ENCODE measurements around the gene KIF21B.
"Not testable (repeated sequence)": the region's sequence is repeated elsewhere in the genome, so short reads cannot be mapped to it uniquely, and the experiment has no call there.

The KIF21B gene

DNA sequence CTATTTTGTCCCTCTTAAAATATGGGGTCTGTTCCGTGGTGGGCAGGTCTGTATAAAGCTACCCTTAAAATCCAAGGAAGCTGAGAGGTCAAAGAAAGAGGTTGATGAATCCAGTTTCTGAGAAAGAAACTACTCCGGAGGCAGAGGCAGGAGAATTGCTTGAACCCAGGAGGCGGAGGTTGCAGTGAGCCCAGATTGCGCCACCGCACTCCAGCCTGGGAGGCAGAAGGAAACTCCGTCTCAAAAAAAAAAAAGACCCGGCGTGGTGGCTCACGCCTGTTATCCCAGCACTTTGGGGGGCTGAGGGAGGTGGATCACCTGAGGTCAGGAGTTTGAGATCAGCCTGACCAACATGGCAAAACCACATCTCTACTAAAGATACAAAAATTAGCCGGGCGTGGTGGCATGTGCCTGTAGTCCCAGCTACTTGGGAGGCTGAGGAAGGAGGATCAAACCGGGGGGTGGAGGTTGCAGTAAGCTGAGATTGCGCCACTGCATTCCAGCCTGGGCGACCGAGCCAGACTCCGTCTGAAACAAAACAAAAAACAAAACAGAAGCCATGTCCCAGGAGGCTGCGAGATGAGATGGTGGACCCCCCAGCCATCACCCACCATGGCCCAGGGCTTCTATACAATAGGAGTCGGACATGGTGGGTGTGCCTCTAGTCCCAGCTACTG lies 88.1 kb downstream of the KIF21B start:
- not testable (repeated sequence) for DNase-seq (ENCODE audit: low spot score)

DNA sequence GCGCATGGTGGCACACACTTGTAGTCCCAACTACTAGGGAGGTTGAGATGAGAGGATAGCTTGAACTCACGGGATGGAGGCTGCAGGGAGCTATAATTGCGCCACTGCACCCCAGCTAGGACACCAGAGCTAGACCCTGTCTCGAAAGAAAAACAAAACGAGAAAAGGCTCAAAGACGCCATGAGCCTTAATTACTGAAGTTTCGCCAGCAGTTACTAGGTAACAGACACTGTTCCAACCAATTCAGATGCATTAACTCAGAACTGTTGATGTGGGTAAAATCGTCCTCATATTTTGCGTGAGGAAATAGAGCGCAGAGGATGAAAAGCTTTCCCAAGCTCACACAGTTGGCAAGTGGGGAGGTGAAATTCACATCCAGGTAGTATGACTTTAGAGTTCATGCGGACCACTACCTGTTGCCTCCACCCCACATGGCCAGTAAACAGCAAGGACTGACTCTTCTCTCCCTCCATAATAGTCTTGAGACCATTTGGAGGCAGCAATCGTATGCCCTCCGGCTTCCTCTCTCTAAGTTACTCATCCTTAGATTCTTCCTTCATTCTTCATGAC lies 88.8 kb downstream of the KIF21B start:
- no peak for DNase-seq (ENCODE audit: low spot score)

DNA sequence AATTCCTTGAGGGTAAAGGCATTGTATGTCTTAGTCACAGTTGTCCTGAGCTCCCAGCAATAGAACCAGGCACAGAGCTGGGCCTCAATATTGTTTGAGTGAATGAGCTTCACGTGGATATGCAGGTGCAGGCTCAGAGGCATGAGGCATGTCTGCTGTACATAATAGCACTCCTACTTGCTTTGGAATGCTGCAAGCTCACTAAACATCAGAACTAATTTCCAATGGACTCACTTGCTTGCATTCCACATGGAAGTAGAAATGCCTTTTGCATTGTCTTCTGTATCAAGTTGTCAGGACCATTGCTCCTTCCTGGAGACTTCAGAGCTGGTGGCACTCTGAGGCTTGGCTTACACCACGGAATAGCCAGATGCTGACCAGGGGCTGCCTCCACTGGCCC lies 91.7 kb downstream of the KIF21B start:
- no peak for DNase-seq (ENCODE audit: low spot score)

DNA sequence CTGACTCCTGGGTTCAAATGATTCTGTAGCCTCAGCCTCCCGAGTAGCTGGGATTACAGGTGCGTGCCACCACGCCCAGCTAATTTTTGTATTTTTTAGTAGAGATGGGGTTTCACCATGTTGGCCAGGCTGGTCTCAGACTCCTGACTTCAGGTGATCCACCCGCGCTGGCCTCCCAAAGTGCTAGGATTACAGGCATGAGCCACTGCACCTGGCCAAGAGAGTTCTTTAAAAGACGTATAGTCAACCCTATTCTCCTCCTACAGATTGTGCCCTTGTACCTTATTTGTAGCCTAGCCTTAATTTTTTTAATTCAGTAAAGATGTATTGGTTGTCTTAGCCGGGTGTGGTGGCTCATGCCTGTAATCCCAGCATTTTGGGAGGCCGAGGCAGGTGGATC lies 93.2 kb downstream of the KIF21B start:
- not testable (repeated sequence) for DNase-seq (ENCODE audit: low spot score)

DNA sequence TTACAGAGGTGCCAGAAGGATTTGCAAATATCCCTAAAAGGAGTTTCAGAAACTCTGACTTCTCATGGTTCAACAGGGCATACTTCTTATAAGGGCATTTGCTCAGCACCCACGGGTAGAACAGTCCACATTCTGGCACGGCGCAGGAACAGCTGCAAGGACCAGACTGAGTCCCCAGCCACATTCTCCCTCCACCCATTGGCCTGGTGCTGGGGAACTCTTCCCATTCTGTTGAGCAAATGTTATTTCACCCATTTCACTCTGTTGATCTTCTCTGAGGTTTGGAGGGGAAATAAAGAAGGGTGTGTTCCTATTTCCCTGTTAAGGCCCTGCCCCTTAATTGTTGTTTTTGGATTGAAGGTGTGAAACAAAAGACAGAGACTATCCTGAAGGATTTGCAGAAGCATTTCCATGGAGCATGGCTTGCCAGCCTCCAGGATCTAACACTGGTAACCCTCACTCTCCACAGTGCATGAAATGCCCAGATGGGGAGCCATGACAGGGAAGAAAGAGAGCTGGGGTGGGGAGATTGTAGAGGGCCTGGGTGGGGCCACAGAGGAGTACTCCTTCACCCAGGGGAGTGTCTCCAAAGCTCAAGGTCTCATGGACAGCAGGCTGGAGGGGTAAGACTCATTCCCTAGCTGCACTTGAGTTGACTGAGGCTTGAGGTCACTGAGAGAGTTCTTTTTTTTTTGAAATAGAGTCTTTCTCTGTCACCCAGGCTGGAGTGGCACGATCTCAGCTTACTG lies 93.8 kb downstream of the KIF21B start:
- no peak for DNase-seq (ENCODE audit: low spot score)

DNA sequence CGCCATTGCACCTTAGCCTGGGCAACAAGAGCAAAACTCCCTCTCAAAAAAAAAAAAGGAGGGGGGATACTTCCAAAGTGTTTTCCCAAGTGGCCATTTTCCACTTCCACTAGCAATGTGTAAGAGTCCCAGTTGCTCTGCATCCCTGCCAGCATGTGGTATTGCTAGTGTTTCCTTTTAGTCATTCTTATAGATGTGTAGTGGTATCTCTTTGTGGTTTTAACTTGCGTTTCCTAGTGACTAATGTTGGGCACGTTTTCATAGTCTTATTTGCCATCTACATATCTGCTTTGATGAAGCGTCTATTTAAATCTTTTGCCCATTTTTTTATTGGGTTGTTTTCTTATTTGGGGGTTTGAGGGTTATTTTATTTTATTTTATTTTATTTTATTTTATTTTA lies 97.7 kb downstream of the KIF21B start:
- DNase-seq (ENCODE audit: low spot score) = no peak

DNA sequence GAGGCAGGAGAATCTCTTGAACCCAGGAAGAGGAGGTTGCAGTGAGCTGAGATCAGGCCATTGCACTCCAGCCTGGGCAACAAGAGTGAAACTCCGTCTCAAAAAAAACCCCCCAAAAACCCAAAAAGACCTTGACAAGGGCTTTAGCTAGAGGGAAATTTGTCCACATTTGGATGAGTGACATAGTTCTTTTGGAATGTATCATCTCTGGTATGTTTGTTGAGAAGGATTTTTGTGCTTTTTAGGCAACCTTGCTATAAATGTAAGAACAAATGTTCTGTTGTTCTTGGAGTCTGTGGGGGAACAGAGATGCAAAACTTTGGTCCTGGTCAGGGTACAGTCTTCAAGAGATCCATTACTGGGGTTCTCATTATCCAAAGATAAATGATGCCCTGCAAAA lies 99.9 kb downstream of the KIF21B start:
- DNase-seq (ENCODE audit: low spot score) = no peak

DNA sequence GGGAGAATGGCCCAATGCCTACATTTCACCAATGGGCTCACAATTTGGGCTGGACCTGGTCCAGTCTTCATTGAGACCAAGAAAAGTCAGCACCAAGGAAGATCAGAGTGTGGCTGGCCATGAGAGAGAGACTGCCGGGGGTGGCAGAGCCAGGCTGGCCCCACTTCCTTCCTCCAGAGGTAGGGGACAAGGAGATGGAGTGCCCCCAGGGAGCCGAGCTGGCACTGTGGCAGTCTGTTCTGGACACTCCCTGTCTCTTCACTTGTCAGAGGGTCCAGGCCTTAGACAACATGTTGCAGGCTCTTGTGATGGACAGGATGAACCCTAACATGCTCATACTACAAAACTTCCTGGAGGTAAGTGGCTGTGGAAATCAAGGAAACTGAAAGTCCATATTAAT lies 101.1 kb downstream of the KIF21B start:
- no peak for DNase-seq (ENCODE audit: low spot score)

DNA sequence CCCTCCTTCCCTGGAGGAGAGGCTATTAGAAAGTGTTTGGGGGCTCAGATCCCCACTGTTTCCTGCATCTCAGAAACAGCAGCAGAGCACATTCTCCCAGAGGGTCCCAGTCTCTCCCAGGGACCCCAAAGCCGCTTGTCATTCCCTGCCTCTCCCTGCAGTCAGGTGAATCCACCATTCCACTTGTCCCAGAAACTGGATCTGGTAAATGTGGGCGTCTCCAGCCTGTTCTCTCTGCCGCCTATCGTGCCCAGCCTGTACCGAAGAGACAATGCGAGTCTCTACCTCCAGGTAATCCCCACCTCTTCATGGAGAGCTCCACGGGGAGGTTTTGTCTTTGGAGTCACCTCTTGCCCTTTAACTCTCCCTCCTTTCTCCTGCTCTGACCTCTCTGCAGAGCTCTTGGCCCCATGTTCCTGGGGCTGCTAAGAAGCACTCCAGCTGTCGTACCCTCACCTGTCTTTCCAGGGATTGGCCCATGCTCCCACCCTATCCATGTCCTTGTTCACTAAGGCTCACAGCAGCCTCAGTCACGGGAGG lies 101.9 kb downstream of the KIF21B start:
- DNase-seq (ENCODE audit: low spot score) = no peak

Measured in HuH-7.5 (cell line).